HG03575 (cell line): ENCODE measurements around the gene MUSTN1.

Source experiments
- ATAC-seq: cut with Tn5 transposase; IDR thresholded peaks from one replicate; pipeline ENCODE4 v1.9.1; 2021; ENCODE audit not compliant: unreplicated experiment, insufficient number of reproducible peaks, low FRiP score; ENCODE audit errors: extremely low read depth

MUSTN1 gene

GRCh38 chr3:52790741-52791140, 44.1 kb downstream of the MUSTN1 start:
- ATAC-seq = no peak

- ATAC-seq = no peak
Observed at GRCh38 chr3:52790337-52790736, 44.5 kb downstream of the MUSTN1 start.

- no peak for ATAC-seq
Observed at GRCh38 chr3:52789746-52790040, 45.1 kb downstream of the MUSTN1 start.

- no peak for ATAC-seq
Observed at GRCh38 chr3:52788890-52789745, 45.7 kb downstream of the MUSTN1 start.

- no peak for ATAC-seq
Observed at GRCh38 chr3:52787672-52788625, 46.9 kb downstream of the MUSTN1 start.

- ATAC-seq = no peak
Observed at GRCh38 chr3:52787246-52787645, 47.6 kb downstream of the MUSTN1 start.

GRCh38 chr3:52786330-52787215, 48.2 kb downstream of the MUSTN1 start:
- ATAC-seq = no peak

GRCh38 chr3:52784931-52785590, 49.8 kb downstream of the MUSTN1 start:
- ATAC-seq = no peak

- no peak for ATAC-seq
Observed at GRCh38 chr3:52784021-52784621, 50.7 kb downstream of the MUSTN1 start.

- ATAC-seq = no peak
Observed at GRCh38 chr3:52783211-52783555, 51.6 kb downstream of the MUSTN1 start.
